ENCODE data around the gene CBR1. TPM values are rescaled to one million over a fixed set of nuclear protein-coding genes. Genes with fewer than 3 reads are reported as not detected.
A peak's percentile ranks its signal among the peaks of the same experiment; 100 is the strongest.

Gene CBR1
- total RNA-seq, 1 experiment from 2014 or later, result 520 TPM

- in situ Hi-C loops (cut with HindIII; ENCODE audit: low pct_unique_long_range_greater_than_20kb, low sequenced_read_pairs), result no loop called here
Observed at GRCh38 chr21:36100971-36101641, 31.3 kb downstream of the CBR1 start.

GRCh38 chr21:36103434-36103833, 33.6 kb downstream of the CBR1 start:
- in situ Hi-C loops (cut with HindIII; ENCODE audit: low pct_unique_long_range_greater_than_20kb, low sequenced_read_pairs), result no loop called here
- DNase-seq (ENCODE audit: low read depth), result no peak

More at GRCh38 chr21:36100971-36101641, 31.3 kb downstream of the CBR1 start:
- no peak for DNase-seq (ENCODE audit: low read depth)

DNA sequence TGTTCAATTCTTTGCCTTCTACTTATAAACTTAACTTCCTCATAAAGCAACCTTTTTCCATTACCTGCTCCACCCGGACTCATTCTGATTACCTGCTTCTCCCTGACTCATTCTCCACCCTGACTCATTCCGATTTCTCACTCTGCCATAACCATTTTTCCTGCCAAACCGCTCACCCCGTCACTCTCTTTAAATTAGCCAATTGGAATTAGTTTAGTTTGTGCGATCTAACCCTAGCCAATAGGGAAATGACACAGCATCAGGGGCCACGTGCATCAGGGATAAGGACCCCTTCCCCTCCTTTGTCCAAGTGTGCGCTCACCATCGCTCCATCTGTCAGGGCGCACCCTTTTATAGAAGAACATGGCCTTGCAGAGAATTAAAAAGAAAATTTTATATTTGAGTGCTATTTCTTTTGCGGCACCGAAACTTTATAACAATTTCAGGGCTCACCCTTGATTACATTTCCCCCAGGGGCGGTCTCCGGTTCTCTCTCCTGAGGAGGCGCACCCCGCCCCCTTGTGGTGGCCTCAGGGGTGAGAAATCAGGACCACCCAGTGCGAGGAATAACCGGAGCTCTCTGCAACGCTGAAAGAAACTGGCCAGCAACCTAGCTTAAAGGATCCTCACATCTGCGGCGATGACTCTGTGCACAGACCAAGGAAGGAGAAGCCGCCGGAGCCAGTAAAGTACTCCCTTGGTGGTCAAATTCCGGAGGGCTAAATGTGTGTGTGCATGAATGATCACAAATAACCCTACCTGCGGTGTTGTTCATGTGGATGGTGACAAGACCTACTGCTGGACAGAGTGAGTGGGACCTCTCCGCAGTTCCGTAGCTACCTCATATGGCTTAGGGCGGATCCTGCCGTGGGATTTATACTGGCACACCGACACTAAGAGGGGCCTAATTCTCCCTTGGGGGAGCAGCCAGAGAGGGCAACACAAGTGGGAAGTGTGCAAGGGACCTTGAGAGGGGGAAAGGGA, 34.8 kb downstream of the CBR1 start:
- in situ Hi-C loops (cut with HindIII; ENCODE audit: low pct_unique_long_range_greater_than_20kb, low sequenced_read_pairs), result no loop called here
- peak; percentile 99 for DNase-seq (ENCODE audit: low read depth)

DNA sequence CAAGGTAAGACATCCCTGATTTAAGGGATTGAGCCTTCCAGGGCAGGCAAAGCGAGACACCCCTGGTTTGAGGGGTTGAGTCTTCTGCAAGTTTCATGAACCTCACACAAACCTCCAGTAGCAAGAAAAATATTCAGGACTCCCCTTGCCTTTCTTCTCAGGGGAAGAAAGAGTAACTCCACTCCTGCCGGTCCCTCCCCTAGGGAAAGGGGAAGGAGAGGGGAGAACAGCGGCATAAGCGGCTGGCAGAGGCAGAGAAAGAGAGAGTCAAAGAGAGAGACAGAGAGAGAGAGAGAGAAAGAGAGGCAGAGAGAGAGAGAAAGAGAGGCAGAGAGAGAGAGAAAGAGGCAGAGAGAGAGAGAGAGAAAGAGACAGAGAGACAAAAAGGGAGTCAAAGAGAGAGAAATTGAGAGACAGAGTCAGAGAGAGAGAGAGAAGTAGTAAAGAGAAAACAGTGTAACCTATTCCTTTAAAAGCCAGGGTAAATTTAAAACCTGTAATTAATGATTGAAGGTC, 35.6 kb downstream of the CBR1 start:
- DNase-seq (ENCODE audit: low read depth), result no peak
- in situ Hi-C loops (cut with HindIII; ENCODE audit: low pct_unique_long_range_greater_than_20kb, low sequenced_read_pairs), result no loop called here

- in situ Hi-C loops (cut with HindIII; ENCODE audit: low pct_unique_long_range_greater_than_20kb, low sequenced_read_pairs), result no loop called here
- no peak for DNase-seq (ENCODE audit: low read depth)
Observed at GRCh38 chr21:36109868-36110267, 40.0 kb downstream of the CBR1 start.

GRCh38 chr21:36111238-36111637, 41.4 kb downstream of the CBR1 start:
- in situ Hi-C loops (cut with HindIII; ENCODE audit: low pct_unique_long_range_greater_than_20kb, low sequenced_read_pairs), result no loop called here
- no peak for DNase-seq (ENCODE audit: low read depth)

GRCh38 chr21:36113647-36114428, 44.0 kb downstream of the CBR1 start:
- no peak for DNase-seq (ENCODE audit: low read depth)
- in situ Hi-C loops (cut with HindIII; ENCODE audit: low pct_unique_long_range_greater_than_20kb, low sequenced_read_pairs), result no loop called here

GRCh38 chr21:36115138-36115730, 45.4 kb downstream of the CBR1 start:
- no peak for DNase-seq (ENCODE audit: low read depth)
- in situ Hi-C loops (cut with HindIII; ENCODE audit: low pct_unique_long_range_greater_than_20kb, low sequenced_read_pairs), result no loop called here

- in situ Hi-C loops (cut with HindIII; ENCODE audit: low pct_unique_long_range_greater_than_20kb, low sequenced_read_pairs), result no loop called here
- no peak for DNase-seq (ENCODE audit: low read depth)
Observed at GRCh38 chr21:36117286-36117741, 47.5 kb downstream of the CBR1 start.

DNA sequence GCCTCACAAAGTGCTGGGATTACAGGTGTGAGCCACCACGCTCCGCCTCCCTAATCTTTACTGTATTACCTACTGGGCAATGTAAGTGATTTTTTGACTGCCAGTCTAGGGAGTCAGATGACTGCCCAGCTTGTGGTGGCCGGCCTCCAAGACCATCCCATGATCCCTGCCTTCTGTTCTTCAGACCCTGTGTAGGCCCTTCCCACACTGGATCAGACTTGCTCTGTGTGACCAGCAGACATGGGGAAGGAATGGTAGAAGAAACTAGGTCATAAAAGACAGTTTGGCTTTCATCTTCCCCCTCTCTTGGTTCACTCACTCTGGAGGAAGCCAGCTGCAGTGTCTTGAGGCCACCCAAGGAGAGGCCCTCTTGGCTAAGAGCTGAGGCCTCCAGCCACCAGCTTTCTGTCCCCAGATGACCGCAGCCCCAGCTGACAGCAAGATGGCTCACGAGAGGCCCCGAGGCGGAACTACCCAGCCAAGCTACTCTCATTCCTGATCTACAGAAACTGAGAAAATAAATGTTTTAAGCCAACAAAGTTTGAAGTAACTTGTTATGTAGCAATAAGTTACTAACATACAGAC, 50.6 kb downstream of the CBR1 start:
- in situ Hi-C loops (cut with HindIII; ENCODE audit: low pct_unique_long_range_greater_than_20kb, low sequenced_read_pairs), result no loop called here
- no peak for DNase-seq (ENCODE audit: low read depth)

Other genes with a start within 250 kb of the CBR1 start
- 18.1 and 26.4 TPM in 2 replicates for gene SETD4, start 9.5 kb upstream of the CBR1 start, total RNA-seq (2014; rRNA removed; shearing (Covaris generic); ENCODE audit: low replicate concordance)
- gene CBR3, start 65.1 kb downstream of the CBR1 start, total RNA-seq (2014; rRNA removed; shearing (Covaris generic); ENCODE audit: low replicate concordance), result 25.5 and 31.9 TPM in 2 replicates
- 21.6 and 24.9 TPM in 2 replicates for gene DOP1B, start 86.8 kb downstream of the CBR1 start, total RNA-seq (2014; rRNA removed; shearing (Covaris generic); ENCODE audit: low replicate concordance)